GM12892 (cell line): ENCODE results near the gene SLC25A26.

ENCODE experiments used
- POLR2A ChIP-seq: IDR thresholded peaks from 2 replicates; pipeline ENCODE4 v1.6.1; 2011; ENCODE audit warnings: low read depth, low read length, control low read depth
- POLR2AphosphoS5 ChIP-seq: IDR thresholded peaks from 2 replicates; pipeline ENCODE4 v1.6.1; 2011; ENCODE audit warnings: low read depth, low read length, control low read depth
- TAF1 ChIP-seq: IDR thresholded peaks from 2 replicates; pipeline ENCODE4 v1.6.1; 2011; ENCODE audit warnings: low read depth, mild to moderate bottlenecking, control low read depth, low read length, borderline replicate concordance

GRCh38 chr3:66419036-66419435 is 198.2 kb downstream of the SLC25A26 start:
- TF ChIP-seq TAF1 (no peak), POLR2A (no peak), POLR2AphosphoS5 (no peak)
